Measurements from ENCODE around the gene RAP1GDS1.
"Not testable (repeated sequence)": the region's sequence is repeated elsewhere in the genome, so short reads cannot be mapped to it uniquely, and the experiment has no call there.

The RAP1GDS1 gene

GRCh38 chr4:98430708-98431403 lies 169.7 kb downstream of the RAP1GDS1 start:
- DNase-seq (ENCODE audit: low read depth in 1 of 2, low spot score in 1 of 2), result no peak
- no peak for TF ChIP-seq JUND (IDR thresholded peaks at IDR 0.05; ENCODE audit: low read depth)
- in situ Hi-C loops (cut with HindIII; ENCODE audit: low pct_unique_long_range_greater_than_20kb, low sequenced_read_pairs), result no loop called here

- DNase-seq (ENCODE audit: low read depth in 1 of 2, low spot score in 1 of 2), result no peak
- in situ Hi-C loops (cut with HindIII; ENCODE audit: low pct_unique_long_range_greater_than_20kb, low sequenced_read_pairs), result no loop called here
- TF ChIP-seq JUND (IDR thresholded peaks at IDR 0.05; ENCODE audit: low read depth), result no peak
Measured at GRCh38 chr4:98433691-98434090, 172.5 kb downstream of the RAP1GDS1 start.

GRCh38 chr4:98434816-98435215 lies 173.6 kb downstream of the RAP1GDS1 start:
- no peak for DNase-seq (ENCODE audit: low read depth in 1 of 2, low spot score in 1 of 2)
- TF ChIP-seq JUND (IDR thresholded peaks at IDR 0.05; ENCODE audit: low read depth), result no peak
- in situ Hi-C loops (cut with HindIII; ENCODE audit: low pct_unique_long_range_greater_than_20kb, low sequenced_read_pairs), result no loop called here

GRCh38 chr4:98444371-98444770 lies 183.2 kb downstream of the RAP1GDS1 start:
- no peak for DNase-seq (ENCODE audit: low read depth in 1 of 2, low spot score in 1 of 2)
- in situ Hi-C loops (cut with HindIII; ENCODE audit: low pct_unique_long_range_greater_than_20kb, low sequenced_read_pairs), result no loop called here
- TF ChIP-seq JUND (IDR thresholded peaks at IDR 0.05; ENCODE audit: low read depth), result no peak

GRCh38 chr4:98446499-98447375 lies 185.6 kb downstream of the RAP1GDS1 start:
- no peak for TF ChIP-seq JUND (IDR thresholded peaks at IDR 0.05; ENCODE audit: low read depth)
- in situ Hi-C loops (cut with HindIII; ENCODE audit: low pct_unique_long_range_greater_than_20kb, low sequenced_read_pairs), result no loop called here
- no peak for DNase-seq (ENCODE audit: low read depth in 1 of 2, low spot score in 1 of 2)

- no peak for DNase-seq (ENCODE audit: low read depth in 1 of 2, low spot score in 1 of 2)
- in situ Hi-C loops (cut with HindIII; ENCODE audit: low pct_unique_long_range_greater_than_20kb, low sequenced_read_pairs), result no loop called here
- TF ChIP-seq JUND (IDR thresholded peaks at IDR 0.05; ENCODE audit: low read depth), result no peak
Measured at GRCh38 chr4:98447648-98448047, 186.5 kb downstream of the RAP1GDS1 start.

GRCh38 chr4:98448908-98449307 lies 187.7 kb downstream of the RAP1GDS1 start:
- no peak for DNase-seq (ENCODE audit: low read depth in 1 of 2, low spot score in 1 of 2)
- in situ Hi-C loops (cut with HindIII; ENCODE audit: low pct_unique_long_range_greater_than_20kb, low sequenced_read_pairs), result no loop called here
- no peak for TF ChIP-seq JUND (IDR thresholded peaks at IDR 0.05; ENCODE audit: low read depth)

GRCh38 chr4:98452091-98452490 lies 190.9 kb downstream of the RAP1GDS1 start:
- no peak for DNase-seq (ENCODE audit: low read depth in 1 of 2, low spot score in 1 of 2)
- no peak for TF ChIP-seq JUND (IDR thresholded peaks at IDR 0.05; ENCODE audit: low read depth)
- in situ Hi-C loops (cut with HindIII; ENCODE audit: low pct_unique_long_range_greater_than_20kb, low sequenced_read_pairs), result no loop called here

GRCh38 chr4:98457422-98457821 lies 196.2 kb downstream of the RAP1GDS1 start:
- in situ Hi-C loops (cut with HindIII; ENCODE audit: low pct_unique_long_range_greater_than_20kb, low sequenced_read_pairs); DNase-seq (ENCODE audit: low read depth in 1 of 2, low spot score in 1 of 2): not testable (repeated sequence)

- DNase-seq (ENCODE audit: low read depth in 1 of 2, low spot score in 1 of 2); in situ Hi-C loops (cut with HindIII; ENCODE audit: low pct_unique_long_range_greater_than_20kb, low sequenced_read_pairs): not testable (repeated sequence)
Measured at GRCh38 chr4:98461121-98461865, 200.1 kb downstream of the RAP1GDS1 start.

GRCh38 chr4:98462487-98462886 lies 201.3 kb downstream of the RAP1GDS1 start:
- TF ChIP-seq JUND (IDR thresholded peaks at IDR 0.05; ENCODE audit: low read depth), result no peak
- in situ Hi-C loops (cut with HindIII; ENCODE audit: low pct_unique_long_range_greater_than_20kb, low sequenced_read_pairs), result no loop called here
- no peak for DNase-seq (ENCODE audit: low read depth in 1 of 2, low spot score in 1 of 2)

- in situ Hi-C loops (cut with HindIII; ENCODE audit: low pct_unique_long_range_greater_than_20kb, low sequenced_read_pairs), result no loop called here
Measured at GRCh38 chr4:98466868-98467599, 205.8 kb downstream of the RAP1GDS1 start.

More at GRCh38 chr4:98466868-98467599, 205.8 kb downstream of the RAP1GDS1 start:
- no peak for DNase-seq (ENCODE audit: low read depth in 1 of 2, low spot score in 1 of 2)
- TF ChIP-seq JUND (IDR thresholded peaks at IDR 0.05; ENCODE audit: low read depth), result no peak
